Caki2 (cell line): ENCODE results near the gene MTUS2. TPM values are rescaled to one million over a fixed set of nuclear protein-coding genes. Genes with fewer than 3 reads are reported as not detected.
A peak's percentile ranks its signal among the peaks of the same experiment; 100 is the strongest.

Experiments used
- DNase-seq: peaks from one replicate; pipeline ENCODE4 v3.0.0-alpha.2; 2015; ENCODE audit warnings: low read depth
- in situ Hi-C: cut with HindIII; loops from 2 replicates; pipeline ENCODE4 v1.10.0; 2016; ENCODE audit warnings: low sequenced_read_pairs, low pct_unique_long_range_greater_than_20kb, mixed read lengths
- total RNA-seq: library from RNA; depleted of rRNA; stranded (reverse); fragments of >200 nt; shearing (Covaris generic); gene quantifications from 2 replicates; pipeline ENCODE4 v1.2.3, GENCODE V29; 2014; ENCODE audit warnings: low replicate concordance; rRNA removed

MTUS2 gene
- not detected in 2 replicates for total RNA-seq

- in situ Hi-C loops = no loop called here
- DNase-seq = peak; percentile 8
Measured at GRCh38 chr13:28820099-28821051, at the start of gene MTUS2. Gene MTUS2, plus strand, starts transcription at chr13:28820339.

DNA sequence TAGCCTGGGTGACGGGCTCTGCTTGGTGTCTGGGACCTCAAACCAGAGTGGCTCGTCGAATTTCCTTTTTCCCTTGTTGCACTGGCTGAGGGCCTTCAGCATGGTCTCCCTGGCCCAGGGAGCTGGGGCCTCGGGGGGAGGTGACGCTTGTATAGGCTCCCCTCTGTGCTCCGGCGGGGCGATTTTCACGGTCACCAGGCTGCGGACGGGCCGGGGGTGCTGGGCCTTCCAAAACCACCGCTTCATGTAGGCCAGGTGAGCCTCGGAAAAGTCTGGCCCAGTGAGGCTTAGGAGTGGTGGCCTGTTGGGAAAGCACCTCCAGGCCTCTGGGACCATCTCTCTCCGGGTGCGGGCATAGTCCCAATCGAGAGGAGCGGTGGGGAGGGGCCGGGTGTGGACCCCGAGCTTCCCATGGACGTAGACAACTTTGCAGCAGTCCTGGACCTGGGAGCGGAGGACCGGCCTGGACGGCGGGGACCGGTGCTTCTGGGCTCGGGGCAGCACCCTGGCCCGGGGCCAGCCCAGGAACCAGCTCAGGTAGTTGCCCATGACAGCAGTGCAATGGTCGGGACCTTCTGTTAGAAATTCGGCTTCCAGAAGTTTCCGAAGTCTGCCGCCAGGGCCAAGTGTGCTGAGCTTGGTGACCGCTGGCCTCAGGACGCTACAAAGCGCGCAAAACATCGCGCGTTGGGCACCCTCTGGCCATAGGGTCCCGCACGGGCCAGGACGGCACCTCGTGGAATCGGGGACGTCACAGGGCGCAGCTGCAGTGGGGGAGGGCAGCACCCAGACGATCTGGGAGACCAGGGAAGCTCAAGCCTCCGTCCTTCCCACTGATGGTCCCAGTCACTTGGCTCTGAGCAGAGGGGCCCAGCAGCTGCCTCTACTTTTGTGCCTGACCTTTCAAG, 41.6 kb upstream of the MTUS2 start:
- no peak for DNase-seq
- in situ Hi-C loops = no loop called here

GRCh38 chr13:28792992-28793391, 27.1 kb upstream of the MTUS2 start:
- in situ Hi-C loops = no loop called here
- DNase-seq = no peak

- in situ Hi-C loops = no loop called here
- DNase-seq = no peak
Measured at GRCh38 chr13:28794396-28794795, 25.7 kb upstream of the MTUS2 start.

DNA sequence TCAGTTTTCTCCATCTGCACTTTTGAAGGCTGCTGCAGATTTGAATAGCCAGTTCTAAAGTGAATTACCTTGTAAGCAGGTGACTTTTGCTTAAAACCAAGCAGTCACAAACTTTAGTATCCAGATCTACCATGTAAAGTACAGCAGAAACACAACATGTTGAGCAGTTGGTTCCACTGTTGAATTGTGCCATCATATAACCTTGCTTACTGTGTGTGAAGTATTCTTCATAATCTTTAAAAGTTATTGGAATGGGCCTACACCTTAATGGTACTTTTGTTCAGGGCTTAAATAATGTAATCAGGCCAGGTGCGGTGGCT, 23.2 kb upstream of the MTUS2 start:
- DNase-seq = no peak
- in situ Hi-C loops = no loop called here

- in situ Hi-C loops = no loop called here
- DNase-seq = no peak
Measured at GRCh38 chr13:28805193-28805819, 14.8 kb upstream of the MTUS2 start.

DNA sequence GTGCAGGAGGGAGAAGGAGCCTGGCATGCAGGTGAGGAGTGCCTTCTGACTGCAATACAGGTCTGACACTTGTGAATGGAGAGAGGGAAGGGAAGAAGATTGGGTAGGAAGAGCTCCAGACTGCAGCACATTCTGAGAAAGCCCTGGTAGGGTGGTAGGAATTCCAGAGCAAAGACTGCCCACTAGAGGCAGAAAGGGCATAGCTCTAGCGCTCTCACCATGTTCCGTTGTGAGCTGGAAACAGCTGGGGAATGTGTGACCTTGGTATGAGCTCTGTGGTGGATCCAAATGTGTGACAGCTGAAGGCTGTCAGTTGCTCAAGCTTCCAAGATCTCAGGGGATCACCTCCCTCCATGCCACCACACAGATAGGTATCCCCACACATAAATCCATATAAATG, 2.9 kb upstream of the MTUS2 start:
- in situ Hi-C loops = no loop called here
- DNase-seq = no peak

DNA sequence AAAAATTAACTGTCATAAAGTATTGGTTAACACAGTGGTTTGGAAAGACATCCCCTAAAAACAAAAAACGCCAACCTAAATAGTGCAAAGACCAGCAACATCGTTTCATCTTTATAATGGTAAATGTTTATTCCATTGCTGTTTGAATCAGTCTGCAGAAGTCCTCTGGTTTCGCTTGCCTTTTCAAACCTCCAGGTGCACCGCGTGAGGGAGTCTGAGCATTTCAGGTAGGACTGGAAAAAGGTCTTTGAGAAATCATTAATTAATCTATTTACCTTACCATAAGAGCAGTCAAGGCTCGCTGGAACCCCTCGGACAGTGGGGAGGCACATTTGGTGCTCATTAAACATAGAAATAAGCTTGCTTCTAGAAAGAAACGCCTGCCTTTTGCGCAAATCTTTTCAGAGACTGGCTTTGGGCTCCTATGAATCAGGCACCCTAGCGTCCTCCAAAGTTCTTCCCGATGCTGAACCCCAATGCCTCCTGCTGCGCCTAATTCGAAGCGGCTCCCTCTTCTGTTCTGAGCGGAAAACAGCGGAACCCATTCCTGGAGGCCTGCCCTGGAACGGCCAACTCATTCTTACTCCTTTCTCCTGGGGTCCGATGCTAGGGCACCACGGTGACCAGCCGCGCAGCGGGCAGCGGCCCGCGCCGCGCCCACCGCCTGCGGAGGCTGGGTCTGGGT, 951 bp upstream of the MTUS2 start:
- peak; percentile 25 for DNase-seq

GRCh38 chr13:28819735-28820098, 422 bp upstream of the MTUS2 start:
- DNase-seq = peak; percentile 37
- in situ Hi-C loops = no loop called here

More for the DNA sequence above, 951 bp upstream of the MTUS2 start:
- in situ Hi-C loops = no loop called here

DNA sequence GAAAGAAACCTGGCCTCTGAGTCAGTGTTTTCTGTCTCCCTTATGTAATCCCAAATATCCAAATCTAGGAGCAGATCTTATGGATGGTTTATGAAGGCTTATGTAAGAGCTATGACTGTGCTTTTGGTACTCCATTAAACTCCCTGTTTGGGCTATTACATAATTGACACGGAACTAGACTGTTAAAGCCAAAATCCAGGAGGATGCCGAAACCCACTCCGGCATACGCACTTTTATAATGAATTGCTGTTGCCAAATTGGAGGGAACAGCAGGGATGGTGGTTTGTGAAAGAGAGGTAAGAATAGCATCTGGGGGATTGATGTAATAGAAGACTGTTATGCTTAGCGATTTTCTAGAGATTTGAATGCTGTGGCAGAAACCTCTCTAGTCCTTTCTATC, 2.0 kb downstream of the MTUS2 start:
- in situ Hi-C loops = no loop called here
- no peak for DNase-seq

DNA sequence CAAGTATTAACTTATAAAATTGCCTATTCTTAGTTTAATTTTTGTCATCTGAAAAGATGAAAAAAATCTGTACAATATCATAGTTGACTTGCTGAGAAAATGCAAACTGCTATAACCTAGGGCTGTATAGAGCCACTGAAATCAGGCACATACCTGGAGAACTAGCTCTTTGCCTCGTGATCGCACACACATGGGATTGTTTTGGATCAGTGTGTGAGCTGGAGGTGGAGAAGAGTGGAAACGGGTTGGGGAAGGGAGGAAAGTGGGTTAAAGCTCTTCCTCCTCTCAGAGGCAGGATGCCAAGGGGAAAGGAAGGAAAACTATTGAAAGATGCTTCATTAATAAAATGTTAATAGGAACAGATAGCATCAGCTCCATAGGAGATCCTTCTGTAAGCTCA, 2.7 kb downstream of the MTUS2 start:
- DNase-seq = no peak

GRCh38 chr13:28825379-28825778, 5.2 kb downstream of the MTUS2 start:
- in situ Hi-C loops = no loop called here
- DNase-seq = no peak

More for the DNA sequence above, 2.7 kb downstream of the MTUS2 start:
- in situ Hi-C loops = no loop called here

DNA sequence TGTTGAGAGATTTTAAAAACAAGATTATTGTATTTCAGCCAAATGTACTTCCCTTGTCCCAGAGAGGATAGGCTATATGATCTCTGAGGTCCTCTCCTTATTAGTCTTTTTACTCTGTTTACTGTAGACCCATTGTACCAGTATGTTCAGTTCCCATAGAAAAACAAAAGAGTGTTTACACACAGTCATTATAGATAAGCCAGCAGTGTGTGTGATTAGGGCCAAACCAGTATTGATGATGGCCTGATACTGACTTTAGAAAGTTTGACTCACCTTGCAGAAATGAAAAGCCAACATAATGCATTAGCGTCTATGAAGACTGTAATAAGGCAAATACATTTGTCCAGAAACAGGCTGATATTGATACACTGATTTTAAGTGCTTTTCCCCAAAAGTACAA, 6.2 kb downstream of the MTUS2 start:
- in situ Hi-C loops = no loop called here
- DNase-seq = no peak

GRCh38 chr13:28830580-28830979, 10.4 kb downstream of the MTUS2 start:
- in situ Hi-C loops = no loop called here

DNA sequence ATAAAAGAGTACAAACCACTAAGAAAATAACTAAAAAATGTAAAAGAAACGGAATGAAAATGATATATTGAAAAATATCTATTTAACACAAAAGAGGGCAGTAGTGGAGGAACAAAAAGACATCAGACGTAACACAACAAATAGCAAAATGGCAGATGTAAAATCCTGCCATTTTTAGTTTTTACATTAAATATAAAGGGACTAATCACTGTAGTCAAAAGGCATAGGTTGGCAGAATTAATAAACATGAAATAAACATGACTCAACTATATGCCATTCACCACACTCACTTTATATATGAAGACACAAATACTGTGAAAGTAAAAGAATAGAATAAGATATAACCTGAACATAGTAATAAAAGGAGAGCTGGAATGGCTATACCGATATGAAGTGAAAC, 11.0 kb downstream of the MTUS2 start:
- in situ Hi-C loops = no loop called here
- no peak for DNase-seq

More at GRCh38 chr13:28830580-28830979, 10.4 kb downstream of the MTUS2 start:
- no peak for DNase-seq

DNA sequence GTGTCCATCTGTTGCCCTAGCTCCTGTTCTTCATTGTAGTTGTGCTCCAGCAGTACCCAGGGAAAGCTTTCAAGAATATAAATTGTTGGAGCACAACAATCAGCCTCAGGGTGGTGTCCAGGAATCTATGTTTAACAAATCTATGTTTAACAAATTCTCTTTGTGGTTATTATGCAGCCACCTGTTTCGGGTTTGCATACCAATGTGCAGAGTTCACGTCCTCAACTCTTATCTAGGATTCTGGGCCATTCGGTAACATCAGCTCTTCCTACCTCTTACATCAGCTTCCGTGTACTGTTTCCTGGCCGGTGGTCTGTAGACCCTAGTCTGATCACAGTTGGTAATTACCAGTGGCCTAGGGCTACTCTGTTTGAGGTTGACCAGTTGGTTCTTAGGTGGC, 17.0 kb downstream of the MTUS2 start:
- in situ Hi-C loops = no loop called here
- DNase-seq = no peak

DNA sequence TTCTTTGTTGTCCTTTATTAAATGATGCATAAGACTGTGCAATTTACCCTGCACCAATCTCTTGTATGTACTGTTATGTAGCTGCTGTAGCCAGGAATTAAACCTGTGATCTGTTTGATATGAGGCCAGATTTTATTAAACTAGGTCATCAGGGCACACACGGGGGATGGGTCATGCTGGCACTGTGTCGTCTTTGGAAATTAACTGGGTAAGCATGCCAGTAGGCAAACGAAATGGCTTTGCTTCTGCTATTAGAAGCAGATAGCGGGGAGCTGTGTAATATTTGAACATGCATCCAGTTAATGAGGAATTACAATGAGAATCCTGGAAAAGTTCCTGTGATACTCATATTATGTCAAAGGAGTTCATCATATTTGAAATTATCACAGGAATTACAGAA, 23.5 kb downstream of the MTUS2 start:
- no peak for DNase-seq
- in situ Hi-C loops = no loop called here

- in situ Hi-C loops = no loop called here
- no peak for DNase-seq
Measured at GRCh38 chr13:28849441-28849840, 29.3 kb downstream of the MTUS2 start.
